ENCODE data around the gene SLC44A5. TPM values are rescaled to one million over a fixed set of nuclear protein-coding genes. Genes with fewer than 3 reads are reported as not detected.
"Not testable (repeated sequence)": the region's sequence is repeated elsewhere in the genome, so short reads cannot be mapped to it uniquely, and the experiment has no call there.

The SLC44A5 gene
- polyA plus RNA-seq, 3 donors from 2014 or later: 0.25 to 0.88 TPM; not detected in 1

DNA sequence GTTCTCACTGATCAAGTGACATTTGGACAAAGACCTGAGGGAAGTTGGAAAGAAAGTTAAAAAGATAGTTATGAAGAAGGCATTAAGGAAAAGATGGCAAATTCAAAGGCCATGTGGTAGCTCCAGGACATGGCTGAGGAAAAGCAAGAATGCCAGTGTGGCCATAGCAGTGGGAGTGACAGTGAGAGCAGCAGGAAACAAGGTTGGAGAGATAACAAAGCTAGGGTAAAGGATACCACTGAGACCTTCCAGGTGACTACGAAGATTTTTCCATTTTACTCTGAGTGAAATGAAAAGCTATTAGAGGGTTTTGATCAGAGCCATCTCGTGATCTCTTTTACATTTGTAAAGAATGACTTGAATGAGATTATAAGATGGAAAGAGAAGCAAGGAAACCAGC is 170.6 kb downstream of the SLC44A5 start:
- H3K36me3 Mint-ChIP-seq: no peaks in the 10 kb centered on the region
- no peak for DNase-seq
- H3K27ac Mint-ChIP-seq: no peak overlapping the region
- H3K4me1 Mint-ChIP-seq: no peaks in the 10 kb centered on the region
- peaks cover 0 to 3% (median 0%) of the 10 kb centered on the region in 3 donors for H3K27me3 Mint-ChIP-seq (ENCODE audit: low read depth in 3 of 3)
- H3K9me3 Mint-ChIP-seq: peaks cover 2 to 16% (median 4%) of the 10 kb centered on the region in 6 donors
- no peak overlapping the region for H3K4me3 Mint-ChIP-seq

DNA sequence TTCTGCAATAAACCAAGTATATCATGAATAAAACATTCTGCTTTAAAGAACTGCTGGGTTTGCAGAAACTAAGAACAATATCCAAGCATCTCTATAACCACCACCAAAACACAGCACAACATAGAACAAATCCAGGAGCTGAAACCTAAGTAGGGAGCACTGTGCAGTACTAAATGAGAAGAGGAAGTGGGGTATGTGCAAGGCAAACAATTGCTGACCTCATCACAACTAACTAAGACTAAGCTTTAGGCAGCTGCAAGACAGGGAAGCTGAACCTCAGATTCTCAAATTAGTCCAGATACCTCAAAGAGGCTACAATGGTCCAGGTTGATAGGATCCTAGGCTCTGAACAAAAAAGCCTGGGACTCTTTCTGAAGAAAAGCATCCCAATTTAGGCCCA is 172.6 kb downstream of the SLC44A5 start:
- Mint-ChIP-seq H3K4me1 (no peaks in the 10 kb centered on the region), H3K4me3 (no peak overlapping the region), H3K27me3 (ENCODE audit: low read depth in 3 of 3) (peaks cover 0 to 3% (median 0%) of the 10 kb centered on the region in 3 donors), H3K9me3 (peaks cover 0 to 16% (median 3%) of the 10 kb centered on the region in 6 donors), H3K27ac (no peak overlapping the region), H3K36me3 (no peaks in the 10 kb centered on the region)
- no peak for DNase-seq

DNA sequence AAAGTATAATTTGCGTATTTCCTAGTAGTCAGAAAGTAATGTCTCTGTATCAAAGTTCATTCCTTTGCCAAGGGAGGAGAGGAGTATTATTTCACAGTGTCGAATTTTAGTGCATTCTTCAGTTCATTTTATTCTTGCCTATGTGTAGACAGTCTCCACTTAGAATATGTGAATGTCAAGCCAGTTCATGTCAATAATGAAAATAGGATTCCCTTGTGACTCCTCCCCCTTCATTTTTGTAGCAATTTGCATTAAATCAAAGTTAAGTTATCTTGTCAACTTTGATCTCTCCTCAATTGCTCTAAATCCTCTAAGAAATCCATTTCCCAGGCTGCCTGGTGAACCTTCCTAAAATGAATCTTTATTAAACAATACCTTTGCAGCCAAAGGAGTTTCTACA is 179.1 kb downstream of the SLC44A5 start:
- DNase-seq: no peak
- H3K9me3 Mint-ChIP-seq: peaks cover 0 to 5% (median 2%) of the 10 kb centered on the region in 6 donors
- no peaks in the 10 kb centered on the region for H3K4me1 Mint-ChIP-seq
- no peaks in the 10 kb centered on the region for H3K36me3 Mint-ChIP-seq
- H3K27me3 Mint-ChIP-seq (ENCODE audit: low read depth in 3 of 3): peaks cover 0 to 2% (median 0%) of the 10 kb centered on the region in 3 donors
- no peak overlapping the region for H3K27ac Mint-ChIP-seq
- no peak overlapping the region for H3K4me3 Mint-ChIP-seq

DNA sequence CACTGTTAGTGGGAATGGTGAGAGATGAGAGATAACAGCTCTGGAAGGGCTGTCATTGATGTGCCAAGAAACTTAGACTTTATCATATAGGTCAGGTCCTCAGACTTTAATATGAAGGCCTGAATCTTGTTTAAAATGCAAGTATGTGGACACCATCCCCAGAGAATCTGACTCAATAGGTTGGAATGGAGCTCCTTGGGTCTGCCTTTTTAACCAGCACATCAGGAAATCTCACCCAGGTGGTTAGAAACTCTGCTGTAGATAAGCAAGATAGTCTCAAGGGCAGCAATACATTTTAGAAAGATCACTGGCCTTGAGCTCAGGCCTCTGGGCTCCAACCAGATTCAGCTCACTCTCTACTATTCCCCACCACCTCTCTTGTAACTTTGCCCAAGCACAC is 180.4 kb downstream of the SLC44A5 start:
- Mint-ChIP-seq H3K4me3 (no peak overlapping the region), H3K4me1 (no peaks in the 10 kb centered on the region), H3K27ac (no peak overlapping the region), H3K27me3 (ENCODE audit: low read depth in 3 of 3) (peaks cover 0 to 2% (median 0%) of the 10 kb centered on the region in 3 donors), H3K9me3 (peaks cover 0 to 5% (median 2%) of the 10 kb centered on the region in 6 donors), H3K36me3 (no peaks in the 10 kb centered on the region)
- no peak for DNase-seq

DNA sequence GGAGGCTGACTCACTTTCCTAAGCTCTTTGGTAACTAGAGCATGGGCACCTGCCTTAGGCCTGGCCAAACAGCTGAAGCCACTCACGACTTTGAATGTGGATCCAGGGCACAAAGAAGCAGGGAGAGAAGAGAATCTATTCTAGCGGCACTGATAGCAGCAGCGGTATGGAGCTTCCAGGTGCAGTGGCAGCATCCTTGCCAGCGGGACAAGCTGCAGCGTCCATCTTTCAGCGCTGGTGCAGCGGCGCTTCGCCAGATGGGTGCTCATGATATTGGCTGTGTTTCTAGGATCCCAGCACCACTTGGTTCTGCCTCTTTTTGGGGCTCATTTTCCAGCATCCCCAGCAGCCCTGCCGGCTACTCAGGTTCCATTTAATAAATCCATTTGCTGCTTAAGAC is 184.2 kb downstream of the SLC44A5 start:
- Mint-ChIP-seq H3K4me1 (no peaks in the 10 kb centered on the region), H3K36me3 (no peaks in the 10 kb centered on the region), H3K9me3 (peaks cover 0 to 7% (median 2%) of the 10 kb centered on the region in 6 donors), H3K27me3 (ENCODE audit: low read depth in 3 of 3) (peaks cover 0 to 4% (median 2%) of the 10 kb centered on the region in 3 donors), H3K4me3 (no peak overlapping the region), H3K27ac (no peak overlapping the region)
- DNase-seq: no peak

DNA sequence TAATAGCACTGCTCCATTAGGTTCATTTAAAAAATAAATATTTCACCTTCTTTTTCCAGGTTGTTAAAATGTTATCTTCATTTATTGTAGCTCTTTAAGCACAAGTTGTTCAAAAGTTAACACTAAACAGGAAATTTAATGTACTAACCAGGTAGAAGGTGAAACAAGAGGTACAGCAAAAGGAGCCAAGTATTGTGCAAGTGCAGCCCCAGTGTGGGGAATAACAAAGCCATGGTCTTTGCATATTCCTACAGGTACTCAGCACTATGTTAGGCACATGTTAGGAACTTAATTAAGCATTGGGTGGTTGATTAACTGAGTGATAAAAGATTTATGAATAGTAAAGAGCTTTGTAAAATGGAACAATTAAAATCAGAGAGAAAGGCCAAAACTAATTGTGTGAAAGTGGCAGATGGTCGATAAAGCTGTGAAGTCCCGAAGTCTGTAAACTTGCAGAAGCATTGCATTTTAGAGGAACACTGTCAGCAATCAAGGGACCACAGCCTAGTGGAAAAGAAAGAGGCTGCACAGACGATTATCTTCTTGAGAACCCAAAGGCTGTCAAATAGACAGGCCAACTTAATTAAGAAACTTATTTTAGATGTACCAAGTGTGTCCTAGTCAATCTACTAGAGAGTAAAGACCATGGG is 185.8 kb downstream of the SLC44A5 start:
- H3K9me3 Mint-ChIP-seq: peaks cover 0 to 7% (median under 1%) of the 10 kb centered on the region in 6 donors
- no peaks in the 10 kb centered on the region for H3K36me3 Mint-ChIP-seq
- H3K4me3 Mint-ChIP-seq: no peak overlapping the region
- no peak overlapping the region for H3K27ac Mint-ChIP-seq
- H3K27me3 Mint-ChIP-seq (ENCODE audit: low read depth in 3 of 3): peaks cover 0 to 4% (median 0%) of the 10 kb centered on the region in 3 donors
- no peaks in the 10 kb centered on the region for H3K4me1 Mint-ChIP-seq
- no peak for DNase-seq

DNA sequence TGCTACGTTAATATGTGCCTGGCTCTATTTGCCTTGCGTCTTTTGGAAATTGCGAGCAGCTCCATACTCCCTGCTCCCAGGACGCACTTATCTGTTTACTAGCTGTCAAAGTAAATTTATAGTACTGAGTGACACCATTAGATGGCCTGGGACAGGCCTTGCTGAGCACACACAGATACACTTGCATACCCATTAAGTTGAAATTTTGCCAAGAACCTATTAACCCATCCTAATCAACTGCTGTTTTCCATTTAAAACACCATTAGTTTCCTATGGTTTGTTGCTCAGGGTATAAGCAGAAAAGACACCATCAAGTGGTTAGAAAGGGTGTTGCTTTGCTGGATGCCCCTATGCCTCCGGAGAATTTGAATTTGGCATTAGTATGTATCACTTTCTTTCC is 187.3 kb downstream of the SLC44A5 start:
- H3K36me3 Mint-ChIP-seq: no peaks in the 10 kb centered on the region
- H3K9me3 Mint-ChIP-seq: peaks cover 0 to 5% (median 1%) of the 10 kb centered on the region in 6 donors
- no peak for DNase-seq
- H3K4me3 Mint-ChIP-seq: no peak overlapping the region
- H3K27ac Mint-ChIP-seq: no peak overlapping the region
- no peaks in the 10 kb centered on the region for H3K4me1 Mint-ChIP-seq
- H3K27me3 Mint-ChIP-seq (ENCODE audit: low read depth in 3 of 3): peaks cover 0 to 4% (median 2%) of the 10 kb centered on the region in 3 donors

DNA sequence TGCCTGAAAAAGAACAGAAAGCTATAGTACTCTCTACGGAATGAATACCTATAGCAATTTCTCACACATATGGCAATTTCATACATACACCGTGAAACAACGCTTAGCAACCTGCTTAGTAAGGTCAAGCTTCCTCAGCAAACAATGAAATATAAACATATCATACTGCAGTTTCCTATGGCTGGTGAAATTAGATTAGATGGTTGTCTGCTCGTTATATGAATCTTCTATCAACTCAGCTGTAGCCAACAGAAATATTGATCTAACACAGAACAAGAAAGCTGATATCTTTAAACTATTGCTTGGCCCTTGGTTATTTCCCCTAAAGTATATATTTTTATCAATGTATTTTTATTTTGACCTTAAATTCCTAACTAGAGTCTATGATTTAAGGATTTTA is 187.8 kb downstream of the SLC44A5 start:
- no peak overlapping the region for H3K27ac Mint-ChIP-seq
- H3K4me3 Mint-ChIP-seq: no peak overlapping the region
- peaks cover 0 to 8% (median 3%) of the 10 kb centered on the region in 6 donors for H3K9me3 Mint-ChIP-seq
- no peaks in the 10 kb centered on the region for H3K4me1 Mint-ChIP-seq
- H3K27me3 Mint-ChIP-seq (ENCODE audit: low read depth in 3 of 3): peaks cover 0 to 4% (median 2%) of the 10 kb centered on the region in 3 donors
- no peaks in the 10 kb centered on the region for H3K36me3 Mint-ChIP-seq
- DNase-seq: no peak

DNA sequence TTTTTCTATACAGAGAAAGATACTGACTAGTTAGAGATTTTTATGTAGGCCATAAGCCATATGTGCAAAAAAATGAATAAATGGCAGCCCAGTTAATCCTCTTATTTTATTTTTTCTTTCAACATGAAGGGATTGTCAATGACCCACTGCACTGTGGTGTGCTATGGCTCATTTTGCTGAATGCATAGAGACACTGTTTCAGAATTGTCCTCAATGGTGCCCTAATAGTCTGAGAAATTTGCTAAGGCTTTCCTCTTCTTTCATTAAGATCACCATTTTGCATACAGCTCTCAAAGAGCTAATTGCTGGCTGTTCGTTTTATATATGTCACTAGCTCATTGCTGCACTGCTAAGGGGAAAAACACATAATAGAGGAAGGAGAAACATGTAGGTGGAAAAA is 189.5 kb downstream of the SLC44A5 start:
- peaks cover 0 to 11% (median 8%) of the 10 kb centered on the region in 6 donors for H3K9me3 Mint-ChIP-seq
- no peak overlapping the region for H3K4me3 Mint-ChIP-seq
- H3K27ac Mint-ChIP-seq: no peak overlapping the region
- no peak for DNase-seq
- no peaks in the 10 kb centered on the region for H3K36me3 Mint-ChIP-seq
- peaks cover 0 to 4% (median 2%) of the 10 kb centered on the region in 3 donors for H3K27me3 Mint-ChIP-seq (ENCODE audit: low read depth in 3 of 3)
- no peaks in the 10 kb centered on the region for H3K4me1 Mint-ChIP-seq

DNA sequence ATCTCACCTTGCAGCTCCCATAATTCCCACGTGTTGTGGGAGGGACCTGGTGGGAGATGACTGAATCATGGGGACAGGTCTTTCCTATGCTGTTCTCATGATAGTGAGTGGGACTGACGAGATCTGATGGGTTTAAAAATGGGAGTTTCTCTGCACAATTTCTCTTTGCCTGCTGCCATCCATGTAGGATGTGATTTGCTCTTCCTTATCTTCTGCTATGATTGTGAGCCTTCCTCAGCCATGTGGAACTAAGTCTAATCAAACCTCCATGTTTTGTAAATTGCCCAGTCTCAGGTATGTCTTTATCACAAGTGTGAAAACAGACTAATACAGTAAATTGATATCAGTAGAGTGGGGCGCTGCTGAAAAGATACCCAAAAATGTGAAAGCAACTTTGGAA is 195.7 kb downstream of the SLC44A5 start:
- peaks cover 0 to 17% (median 7%) of the 10 kb centered on the region in 6 donors for H3K9me3 Mint-ChIP-seq
- H3K27me3 Mint-ChIP-seq (ENCODE audit: low read depth in 3 of 3): peaks cover 0 to 2% (median 0%) of the 10 kb centered on the region in 3 donors
- H3K27ac Mint-ChIP-seq: no peak overlapping the region
- no peaks in the 10 kb centered on the region for H3K4me1 Mint-ChIP-seq
- no peaks in the 10 kb centered on the region for H3K36me3 Mint-ChIP-seq
- no peak overlapping the region for H3K4me3 Mint-ChIP-seq
- DNase-seq: no peak

DNA sequence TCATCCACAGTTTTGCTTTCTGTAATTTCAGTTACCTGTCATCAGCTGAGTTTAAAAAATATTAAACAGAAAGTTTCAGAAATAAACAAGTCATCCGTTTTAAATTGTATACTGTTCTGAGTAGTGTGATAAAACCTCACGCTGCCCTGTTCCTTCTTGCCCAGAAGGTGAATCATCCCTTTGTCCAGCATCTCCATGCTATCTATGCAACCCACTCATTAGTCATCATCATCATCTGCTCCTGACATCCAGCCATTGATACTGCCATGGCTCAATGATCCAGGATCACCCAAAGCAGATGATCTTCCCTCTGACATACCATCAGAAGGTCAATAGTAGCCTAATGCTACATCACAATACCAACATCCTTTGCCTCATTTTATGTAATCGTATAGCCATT is 198.3 kb downstream of the SLC44A5 start:
- no peaks in the 10 kb centered on the region for H3K27me3 Mint-ChIP-seq (ENCODE audit: low read depth in 3 of 3)
- H3K36me3 Mint-ChIP-seq: no peaks in the 10 kb centered on the region
- H3K9me3 Mint-ChIP-seq: peaks cover 0 to 15% (median 4%) of the 10 kb centered on the region in 6 donors
- H3K4me1 Mint-ChIP-seq: no peaks in the 10 kb centered on the region
- H3K27ac Mint-ChIP-seq: no peak overlapping the region
- no peak overlapping the region for H3K4me3 Mint-ChIP-seq
- no peak for DNase-seq

DNA sequence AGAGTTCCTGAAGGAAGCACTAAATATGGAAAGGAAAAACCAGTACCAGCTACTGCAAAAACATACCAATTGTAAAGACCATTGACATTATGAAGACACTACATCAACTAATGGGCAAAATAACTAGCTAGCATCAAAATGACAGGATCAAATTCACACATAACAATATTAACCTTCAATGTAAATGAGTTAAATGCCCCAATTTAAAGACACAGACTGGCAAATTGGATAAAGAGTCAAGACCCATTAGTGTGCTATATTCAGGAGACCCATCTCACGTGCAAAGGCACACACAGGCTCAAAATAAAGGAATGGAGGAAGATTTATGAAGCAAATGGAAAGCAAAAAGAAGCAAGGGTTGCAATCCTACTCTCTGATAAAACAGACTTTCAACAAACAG is 206.2 kb downstream of the SLC44A5 start:
- not testable (repeated sequence) for H3K36me3 Mint-ChIP-seq; H3K4me3 Mint-ChIP-seq; DNase-seq; H3K27ac Mint-ChIP-seq; H3K27me3 Mint-ChIP-seq (ENCODE audit: low read depth in 3 of 3); H3K4me1 Mint-ChIP-seq
- H3K9me3 Mint-ChIP-seq: peaks cover 7 to 34% (median 17%) of the 10 kb centered on the region in 6 donors

DNA sequence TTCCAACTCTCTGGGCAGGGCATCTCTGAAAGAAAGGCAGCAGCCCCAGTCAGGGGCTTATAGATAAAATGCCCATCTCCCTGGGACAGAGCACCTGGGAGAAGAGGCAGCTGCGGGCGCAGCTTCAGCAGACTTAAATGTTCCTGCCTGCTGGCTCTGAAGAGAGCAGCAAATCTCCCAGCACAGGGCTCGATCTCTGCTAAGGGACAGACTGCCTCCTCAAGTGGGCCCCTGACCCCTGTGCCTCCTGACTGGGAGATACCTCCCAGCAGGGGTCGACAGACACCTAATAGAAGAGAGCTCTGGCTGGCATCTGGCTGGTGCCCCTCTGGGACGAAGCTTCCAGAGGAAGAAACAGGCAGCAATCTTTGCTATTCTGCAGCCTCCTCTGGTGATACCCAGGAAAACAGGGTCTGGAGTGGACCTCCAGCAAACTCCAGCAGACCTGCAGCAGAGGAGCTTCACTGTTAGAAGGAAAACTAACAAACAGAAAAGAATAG is 207.7 kb downstream of the SLC44A5 start:
- not testable (repeated sequence) for H3K4me1 Mint-ChIP-seq; DNase-seq; H3K36me3 Mint-ChIP-seq; H3K4me3 Mint-ChIP-seq; H3K27me3 Mint-ChIP-seq (ENCODE audit: low read depth in 3 of 3); H3K27ac Mint-ChIP-seq
- H3K9me3 Mint-ChIP-seq: peaks cover 7 to 34% (median 20%) of the 10 kb centered on the region in 6 donors

DNA sequence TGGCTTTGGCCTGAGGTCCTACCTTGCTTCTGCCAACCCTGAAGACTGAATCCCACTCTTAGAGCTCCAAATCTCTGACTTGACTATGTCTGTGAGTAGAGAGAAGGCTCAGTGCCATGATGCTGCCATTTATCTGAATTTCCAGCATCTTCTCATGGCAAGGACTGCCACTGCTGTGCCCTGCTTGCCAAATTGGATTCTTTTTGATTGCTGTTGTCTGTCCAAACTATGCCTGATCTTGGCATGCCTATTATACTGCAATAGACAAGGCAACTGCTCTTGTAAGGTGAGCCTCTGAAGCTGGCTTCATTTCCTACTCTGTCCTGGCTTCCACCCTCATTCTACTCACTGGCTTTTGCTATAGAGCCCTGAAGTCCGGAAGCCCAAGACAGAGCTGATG is 210.2 kb downstream of the SLC44A5 start:
- H3K36me3 Mint-ChIP-seq: no peaks in the 10 kb centered on the region
- DNase-seq: no peak
- H3K4me1 Mint-ChIP-seq: no peaks in the 10 kb centered on the region

DNA sequence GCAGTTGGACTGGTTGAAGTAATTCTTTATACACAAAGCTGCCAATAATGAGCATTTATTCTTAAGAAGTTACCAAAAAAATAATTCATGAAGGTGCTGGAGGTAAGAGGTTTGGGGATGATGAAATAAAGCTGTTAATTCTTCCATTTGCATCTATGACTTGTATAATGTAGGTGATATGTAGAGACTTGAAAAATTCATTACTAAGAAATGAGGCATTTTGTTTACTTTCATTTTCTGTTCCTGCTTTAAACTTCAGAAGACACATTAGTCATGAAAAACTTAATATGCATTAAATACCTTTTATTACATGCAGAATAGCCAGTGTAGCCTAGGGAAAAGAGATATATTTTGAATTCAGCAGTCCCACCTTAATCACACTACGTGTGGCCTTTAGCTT is 214.2 kb downstream of the SLC44A5 start:
- DNase-seq: no peak
- H3K4me1 Mint-ChIP-seq: no peaks in the 10 kb centered on the region
- H3K4me3 Mint-ChIP-seq: no peak overlapping the region
- H3K9me3 Mint-ChIP-seq: peaks cover 4 to 19% (median 7%) of the 10 kb centered on the region in 6 donors
- peaks cover 0 to 7% (median 0%) of the 10 kb centered on the region in 3 donors for H3K36me3 Mint-ChIP-seq
- H3K27ac Mint-ChIP-seq: no peak overlapping the region
- no peaks in the 10 kb centered on the region for H3K27me3 Mint-ChIP-seq (ENCODE audit: low read depth in 3 of 3)

More for the DNA sequence above, 210.2 kb downstream of the SLC44A5 start:
- Mint-ChIP-seq H3K9me3 (peaks cover 7 to 25% (median 17%) of the 10 kb centered on the region in 6 donors), H3K27me3 (ENCODE audit: low read depth in 3 of 3) (peaks cover 0 to 1% (median 0%) of the 10 kb centered on the region in 3 donors), H3K4me3 (no peak overlapping the region), H3K27ac (no peak overlapping the region)

Measured in immature natural killer cell (primary cell).